Naive thymus-derived CD4-positive, alpha-beta T cell (primary cell): Measurements from ENCODE around the gene ELAC1. TPM values are rescaled to one million over a fixed set of nuclear protein-coding genes. Genes with fewer than 3 reads are reported as not detected.

Source experiments
- ATAC-seq: fragments of 150-1000 bp; cut with Tn5 transposase; 2 replicates; pipeline ENCODE4 v1.10.0; 2021; ENCODE audit warnings: mild to moderate bottlenecking, moderate library complexity
- CTCF ChIA-PET: fragments of 350-600 bp; sonication (Branson Sonifier 250); formaldehyde crosslinking; loops from one replicate; lab custom pipeline; 2021; ENCODE audit warnings: antibody characterized with exemption; lab: Charles Lee
- POLR2A ChIA-PET: fragments of 350-600 bp; sonication (Branson Sonifier 250); formaldehyde crosslinking; loops from one replicate; lab custom pipeline; 2021; ENCODE audit warnings: antibody characterized with exemption, inconsistent platforms; lab: Charles Lee
- DNase-seq, 9 donors: peaks; one replicate each; pipeline versions ENCODE4 v3.0.0 to v3.0.0-alpha.2; 2020 to 2022; ENCODE audit warnings: mixed read lengths in 1 of 9
- H3K27ac ChIP-seq: one replicate; pipeline ENCODE4 v1.7.0; 2013; ENCODE audit warnings: mild to moderate bottlenecking, low read depth, low read length, moderate library complexity
- H3K27me3 ChIP-seq, 2 donors: one replicate each; pipeline ENCODE4 v1.7.0; 2013; ENCODE audit warnings: low read length in 2 of 2, mild to moderate bottlenecking in 2 of 2, moderate library complexity in 2 of 2; ENCODE audit not compliant: control insufficient read depth in 2 of 2, insufficient read depth in 2 of 2
- H3K36me3 ChIP-seq, 3 experiments: 1 replicate in 2 of 3; 2 replicates in 1 of 3; pipeline ENCODE4 v1.7.0; 2013; ENCODE audit warnings: low read length in 3 of 3, mild to moderate bottlenecking in 3 of 3, moderate library complexity in 1 of 3; ENCODE audit not compliant: insufficient read depth in 3 of 3, control insufficient read depth in 2 of 3
- H3K4me1 ChIP-seq, 2 donors: one replicate each; pipeline ENCODE4 v1.7.0; 2013; ENCODE audit warnings: low read length in 2 of 2, mild to moderate bottlenecking in 2 of 2, moderate library complexity in 1 of 2; ENCODE audit not compliant: control insufficient read depth in 2 of 2, insufficient read depth in 2 of 2
- H3K4me3 ChIP-seq: 2 replicates; pipeline ENCODE4 v1.7.0; 2013; ENCODE audit warnings: mild to moderate bottlenecking, low read length
- H3K9me3 ChIP-seq, 3 experiments: 1 replicate in 2 of 3; 2 replicates in 1 of 3; pipeline ENCODE4 v1.7.0; 2013; ENCODE audit warnings: low read length in 3 of 3; ENCODE audit not compliant: control insufficient read depth in 2 of 3
- H3K27ac Mint-ChIP-seq, 9 donors: one replicate each; pipeline ENCODE4 v1.8.0; 2020 to 2022; ENCODE audit warnings: mixed read lengths in 9 of 9, mild to moderate bottlenecking in 8 of 9, moderate library complexity in 5 of 9, inconsistent platforms in 2 of 9
- H3K27me3 Mint-ChIP-seq, 5 donors: one replicate each; pipeline ENCODE4 v1.8.0; 2021 to 2022; ENCODE audit warnings: mixed read lengths in 5 of 5, mild to moderate bottlenecking in 1 of 5
- H3K36me3 Mint-ChIP-seq, 5 donors: one replicate each; pipeline ENCODE4 v1.8.0; 2020 to 2022; ENCODE audit warnings: mixed read lengths in 5 of 5, mild to moderate bottlenecking in 3 of 5, inconsistent platforms in 1 of 5
- H3K4me1 Mint-ChIP-seq, 7 donors: one replicate each; pipeline ENCODE4 v1.8.0; 2020 to 2022; ENCODE audit warnings: mixed read lengths in 7 of 7, mild to moderate bottlenecking in 3 of 7, inconsistent platforms in 1 of 7
- H3K4me3 Mint-ChIP-seq, 10 donors: one replicate each; pipeline ENCODE4 v1.8.0; 2020 to 2022; ENCODE audit warnings: mild to moderate bottlenecking in 10 of 10, mixed read lengths in 10 of 10, moderate library complexity in 6 of 10, inconsistent platforms in 2 of 10
- H3K9me3 Mint-ChIP-seq, 11 donors: one replicate each; pipeline ENCODE4 v1.8.0; 2020 to 2022; ENCODE audit warnings: mixed read lengths in 11 of 11, mild to moderate bottlenecking in 4 of 11, inconsistent platforms in 1 of 11, moderate library complexity in 1 of 11
- intact Hi-C, 2 donors: fragments of 100-400 bp; cut with micrococcal nuclease; formaldehyde crosslinking; loops; one replicate each; pipeline ENCODE4 v1.15.1; 2023
- polyA plus RNA-seq, 2 donors: library from polyadenylated mRNA; unstranded; fragments of 300-500 nt; fragmentation: Illumina TruSeq; gene quantifications; one replicate each; pipeline ENCODE4 v1.2.3, GENCODE V29; 2021
- total RNA-seq, 6 experiments: library from RNA in 5 of 6; stranded (reverse) in 5 of 6; gene quantifications; 1 replicate in 5 of 6; 2 replicates in 1 of 6; pipeline ENCODE4 v1.2.3 and lab custom pipeline; 2021 to 2026

ELAC1 gene
- total and polyA plus RNA-seq, 7 experiments from 2014 or later: 4.3 to 19.2 (median 10.7) TPM

- intact Hi-C loops: no loop called here
- CTCF ChIA-PET: no interaction called here
Observed at GRCh38 chr18:50947899-50948298, 19.9 kb upstream of the ELAC1 start.

GRCh38 chr18:50949185-50949584, 18.7 kb upstream of the ELAC1 start:
- H3K36me3 Mint-ChIP-seq: peaks cover 3 to 30% (median 9%) of the 10 kb centered on the region in 5 donors
- Histone ChIP-seq H3K4me3 (no peak overlapping the region), H3K27ac (no peak overlapping the region), H3K9me3 (no peaks in the 10 kb centered on the region), H3K36me3 (peaks cover 0 to 10% (median 0%) of the 10 kb centered on the region in 3 experiments), H3K27me3 (no peaks in the 10 kb centered on the region), H3K4me1 (no peaks in the 10 kb centered on the region)
- ChIA-PET CTCF (no interaction called here), POLR2A (interaction anchor here (1.4 kb wide), 1 partner anchor 18 kb away, joined by 6 read pairs; the partner anchor contains the start of gene ELAC1)
- H3K4me1 Mint-ChIP-seq: no peaks in the 10 kb centered on the region
- no peak for DNase-seq
- no peaks in the 10 kb centered on the region for H3K9me3 Mint-ChIP-seq
- H3K4me3 Mint-ChIP-seq: no peak overlapping the region
- no peaks in the 10 kb centered on the region for H3K27me3 Mint-ChIP-seq
- no peak for ATAC-seq
- intact Hi-C loops: no loop called here
- H3K27ac Mint-ChIP-seq: no peak overlapping the region

More at GRCh38 chr18:50947899-50948298, 19.9 kb upstream of the ELAC1 start:
- H3K27me3 Mint-ChIP-seq: no peaks in the 10 kb centered on the region
- no peak overlapping the region for H3K4me3 ChIP-seq
- no peak for DNase-seq
- POLR2A ChIA-PET: no interaction called here
- no peak overlapping the region for H3K27ac Mint-ChIP-seq
- no peak overlapping the region for H3K27ac ChIP-seq
- H3K9me3 ChIP-seq: no peaks in the 10 kb centered on the region
- ATAC-seq: no peak
- no peaks in the 10 kb centered on the region for H3K4me1 ChIP-seq
- H3K36me3 Mint-ChIP-seq: peaks cover 3 to 37% (median 12%) of the 10 kb centered on the region in 5 donors
- no peak overlapping the region for H3K4me3 Mint-ChIP-seq
- H3K27me3 ChIP-seq: no peaks in the 10 kb centered on the region
- no peaks in the 10 kb centered on the region for H3K9me3 Mint-ChIP-seq
- no peaks in the 10 kb centered on the region for H3K4me1 Mint-ChIP-seq
- peaks cover 0 to 18% (median 0%) of the 10 kb centered on the region in 3 experiments for H3K36me3 ChIP-seq

GRCh38 chr18:50950626-50951025, 17.2 kb upstream of the ELAC1 start:
- Histone ChIP-seq H3K4me3 (no peak overlapping the region), H3K36me3 (no peaks in the 10 kb centered on the region), H3K9me3 (no peaks in the 10 kb centered on the region), H3K4me1 (no peaks in the 10 kb centered on the region), H3K27ac (no peak overlapping the region), H3K27me3 (no peaks in the 10 kb centered on the region)
- ChIA-PET POLR2A (interaction anchor here (0.6 to 1.4 kb wide), 2 partner anchors 17 kb away, joined by 3 to 6 read pairs; partner anchors contain the start of gene ELAC1), CTCF (interaction anchor here (0.7 kb wide), 1 partner anchor 109 kb away, joined by 3 read pairs; no protein-coding TSS in a partner anchor)
- intact Hi-C loops: no loop called here
- Mint-ChIP-seq H3K27ac (peak overlapping the region in 1 of 9 donors; percentile 51), H3K27me3 (no peaks in the 10 kb centered on the region), H3K9me3 (no peaks in the 10 kb centered on the region), H3K36me3 (peaks cover 3 to 18% (median 7%) of the 10 kb centered on the region in 5 donors), H3K4me3 (no peak overlapping the region), H3K4me1 (no peaks in the 10 kb centered on the region)
- no peak for ATAC-seq
- DNase-seq: no peak

- intact Hi-C loops: no loop called here
- ChIA-PET POLR2A (no interaction called here), CTCF (no interaction called here)
- no peak overlapping the region for H3K27ac ChIP-seq
- Mint-ChIP-seq H3K4me3 (no peak overlapping the region), H3K4me1 (no peaks in the 10 kb centered on the region), H3K27ac (no peak overlapping the region), H3K9me3 (no peaks in the 10 kb centered on the region), H3K36me3 (no peaks in the 10 kb centered on the region), H3K27me3 (peaks cover 0 to 4% (median 0%) of the 10 kb centered on the region in 5 donors)
- H3K9me3 ChIP-seq: no peaks in the 10 kb centered on the region
- H3K27me3 ChIP-seq: no peaks in the 10 kb centered on the region
- DNase-seq (no peak), ATAC-seq (no peak)
- no peak overlapping the region for H3K4me3 ChIP-seq
- H3K4me1 ChIP-seq: no peaks in the 10 kb centered on the region
- H3K36me3 ChIP-seq: no peaks in the 10 kb centered on the region
Observed at GRCh38 chr18:50953822-50954221, 14.0 kb upstream of the ELAC1 start.

- Mint-ChIP-seq H3K4me1 (no peaks in the 10 kb centered on the region), H3K36me3 (no peaks in the 10 kb centered on the region), H3K4me3 (no peak overlapping the region), H3K27ac (peak overlapping the region in 1 of 9 donors; percentile 53), H3K27me3 (peaks cover 0 to 6% (median 2%) of the 10 kb centered on the region in 5 donors), H3K9me3 (peaks cover 0 to 11% (median 2%) of the 10 kb centered on the region in 11 donors)
- Histone ChIP-seq H3K4me3 (no peak overlapping the region), H3K9me3 (no peaks in the 10 kb centered on the region), H3K4me1 (no peaks in the 10 kb centered on the region), H3K36me3 (no peaks in the 10 kb centered on the region), H3K27ac (no peak overlapping the region), H3K27me3 (no peaks in the 10 kb centered on the region)
- ChIA-PET CTCF (no interaction called here), POLR2A (no interaction called here)
- DNase-seq (no peak), ATAC-seq (no peak)
- intact Hi-C loops: no loop called here
Observed at GRCh38 chr18:50955253-50955652, 12.6 kb upstream of the ELAC1 start.

GRCh38 chr18:50956116-50956515, 11.7 kb upstream of the ELAC1 start:
- Histone ChIP-seq H3K27ac (no peak overlapping the region), H3K9me3 (peaks cover 0 to 2% (median 0%) of the 10 kb centered on the region in 3 experiments), H3K4me1 (no peaks in the 10 kb centered on the region), H3K36me3 (no peaks in the 10 kb centered on the region), H3K27me3 (no peaks in the 10 kb centered on the region), H3K4me3 (no peak overlapping the region)
- Mint-ChIP-seq H3K36me3 (peaks cover 0 to 4% (median 2%) of the 10 kb centered on the region in 5 donors), H3K4me1 (no peaks in the 10 kb centered on the region), H3K27ac (no peak overlapping the region), H3K27me3 (peaks cover 0 to 9% (median 3%) of the 10 kb centered on the region in 5 donors), H3K4me3 (no peak overlapping the region), H3K9me3 (peaks cover 0 to 19% (median 8%) of the 10 kb centered on the region in 11 donors)
- ChIA-PET POLR2A (no interaction called here), CTCF (no interaction called here)
- DNase-seq: no peak
- intact Hi-C loops: no loop called here
- ATAC-seq: no peak

GRCh38 chr18:50961974-50962373, 5.9 kb upstream of the ELAC1 start:
- no peak overlapping the region for H3K4me3 ChIP-seq
- Mint-ChIP-seq H3K9me3 (peaks cover 4 to 56% (median 31%) of the 10 kb centered on the region in 11 donors), H3K4me3 (no peak overlapping the region), H3K4me1 (no peaks in the 10 kb centered on the region), H3K36me3 (peaks cover 6 to 21% (median 7%) of the 10 kb centered on the region in 5 donors), H3K27me3 (peaks cover 0 to 9% (median 3%) of the 10 kb centered on the region in 5 donors), H3K27ac (peak overlapping the region in 1 of 9 donors; percentile 51)
- peak in 1 of 9 donors; percentile 12 for DNase-seq
- H3K27ac ChIP-seq: no peak overlapping the region
- no peak for ATAC-seq
- H3K27me3 ChIP-seq: no peaks in the 10 kb centered on the region
- ChIA-PET CTCF (interaction anchor here (0.8 kb wide), 1 partner anchor 43 kb away, joined by 4 read pairs; no protein-coding TSS in a partner anchor), POLR2A (no interaction called here)
- intact Hi-C loops: loop anchor here in 1 of 2 donors (10.0 kb wide), 2 partner anchors 587 to 677 kb away; partner anchors contain the start of genes CXXC1, MBD1 and SKA1
- no peaks in the 10 kb centered on the region for H3K4me1 ChIP-seq
- H3K9me3 ChIP-seq: peaks cover 0 to 26% (median 0%) of the 10 kb centered on the region in 3 experiments
- no peaks in the 10 kb centered on the region for H3K36me3 ChIP-seq
